ENCODE results near the gene C9orf153.
"Not testable (repeated sequence)": the region's sequence is repeated elsewhere in the genome, so short reads cannot be mapped to it uniquely, and the experiment has no call there.

C9orf153 gene

DNA sequence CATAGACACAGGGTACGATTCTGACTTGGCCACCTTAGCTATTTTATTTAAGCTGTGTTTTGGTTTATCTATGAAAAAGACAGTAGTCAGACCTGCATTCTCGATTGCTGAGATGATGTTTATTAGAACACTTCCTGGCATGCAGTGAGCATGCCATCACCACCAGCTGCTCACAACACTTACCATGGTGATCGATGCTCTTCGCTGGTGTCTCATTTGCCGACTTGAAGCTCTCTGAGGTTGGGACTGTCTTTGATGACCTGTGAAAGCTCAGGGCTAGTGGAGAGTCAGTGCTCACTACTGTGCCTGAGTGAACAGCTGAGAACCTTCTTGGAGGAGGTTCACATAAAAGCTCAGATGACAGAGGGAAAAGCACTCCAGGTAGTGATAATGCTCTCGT, 4.4 kb upstream of the C9orf153 start:
- peak; percentile 18 for DNase-seq (ENCODE audit: low read depth)

DNA sequence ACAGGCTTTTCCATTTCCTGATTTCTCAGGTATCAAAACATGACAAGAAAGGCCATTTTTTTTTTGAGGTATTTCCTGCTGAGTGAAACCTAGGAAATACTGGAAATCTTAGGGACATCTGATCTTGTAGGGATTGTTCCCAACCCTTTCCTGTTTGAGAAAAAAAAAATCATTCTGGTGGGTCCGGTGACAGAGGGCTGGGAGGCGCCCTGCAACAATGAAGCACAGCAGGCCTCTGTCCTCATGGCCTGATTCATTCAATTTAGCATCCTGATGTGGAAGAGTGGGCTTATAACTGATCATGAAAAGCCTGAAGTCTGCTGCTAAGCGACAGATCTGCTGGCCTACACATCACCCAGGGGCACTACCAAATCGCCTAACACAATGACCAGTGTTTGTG, 3.0 kb upstream of the C9orf153 start:
- no peak for DNase-seq (ENCODE audit: low read depth)

DNA sequence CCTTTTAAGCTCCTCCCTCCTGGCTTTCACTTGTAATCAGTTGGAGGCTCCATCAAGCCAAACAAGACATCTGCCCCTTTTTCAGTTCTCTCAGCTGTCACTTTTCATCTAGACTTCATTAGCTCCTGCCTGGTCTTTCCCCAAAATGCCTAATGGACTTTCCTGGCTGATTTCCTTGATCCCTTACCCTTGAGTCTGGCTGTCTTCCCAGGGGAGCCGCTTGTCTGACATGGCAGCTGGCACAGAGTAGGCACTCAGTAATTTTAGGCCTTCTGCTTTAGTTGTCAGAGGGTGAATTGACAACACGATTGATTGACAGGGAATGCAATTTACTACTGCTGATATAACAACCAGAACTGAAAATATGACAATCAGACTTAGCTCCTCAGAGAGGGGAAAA, 2.1 kb downstream of the C9orf153 start:
- no peak for DNase-seq (ENCODE audit: low read depth)

DNA sequence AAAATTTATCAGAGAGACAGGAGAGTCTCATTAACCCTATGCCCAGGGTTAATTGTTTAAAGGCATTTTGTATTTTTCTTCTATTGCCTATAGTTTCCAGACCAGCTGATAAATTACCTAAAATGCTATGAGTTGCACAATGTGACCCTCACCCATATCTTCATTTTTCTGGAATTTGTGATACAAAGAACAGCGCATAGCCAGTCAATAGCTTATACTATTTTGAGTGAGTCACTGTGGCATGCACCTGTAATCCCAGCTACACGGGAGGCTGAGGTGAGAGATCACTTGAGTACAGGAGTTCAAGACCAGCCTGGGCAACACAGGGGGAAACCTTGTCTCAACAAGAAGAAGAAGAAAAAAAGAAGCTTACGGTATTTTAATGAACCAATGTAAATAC, 2.8 kb downstream of the C9orf153 start:
- DNase-seq (ENCODE audit: low read depth) = no peak

DNA sequence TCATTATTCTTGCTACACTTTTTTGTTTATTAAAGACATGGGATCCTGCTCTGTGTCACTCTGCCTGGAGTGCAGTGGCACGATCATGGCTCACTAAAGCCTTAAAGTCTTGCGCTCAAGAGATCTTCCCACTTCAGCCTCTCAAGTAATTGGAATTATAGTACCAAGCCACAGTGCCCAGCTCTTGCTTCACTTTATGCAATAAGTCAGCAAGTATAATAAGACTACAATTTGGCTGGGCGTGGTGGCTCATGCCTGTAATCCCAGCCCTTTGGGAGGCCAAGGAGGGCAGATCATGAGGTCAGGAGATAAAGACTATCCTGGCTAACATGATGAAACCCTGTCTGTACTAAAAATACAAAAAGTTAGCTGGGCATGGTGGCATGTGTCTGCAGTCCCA, 5.9 kb downstream of the C9orf153 start:
- DNase-seq (ENCODE audit: low read depth) = no peak

DNA sequence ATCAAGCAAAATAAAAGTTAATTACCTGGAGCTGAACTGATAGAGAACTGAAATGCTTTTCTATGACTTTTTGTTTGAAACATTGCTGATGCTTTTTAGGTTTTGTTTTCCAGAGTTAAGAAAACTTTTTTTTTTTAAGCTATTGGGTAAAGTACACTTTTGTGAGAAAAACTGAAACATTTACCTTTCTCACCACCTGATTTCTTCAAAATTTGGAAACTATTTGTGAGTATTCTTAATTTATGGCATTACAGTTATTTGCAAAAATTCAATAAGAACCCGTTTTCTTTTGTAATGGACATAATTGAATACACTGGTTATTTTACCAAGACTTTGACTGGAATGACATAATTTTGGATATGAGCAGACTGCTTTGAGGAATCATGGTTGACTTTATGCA, 6.6 kb downstream of the C9orf153 start:
- no peak for DNase-seq (ENCODE audit: low read depth)

DNA sequence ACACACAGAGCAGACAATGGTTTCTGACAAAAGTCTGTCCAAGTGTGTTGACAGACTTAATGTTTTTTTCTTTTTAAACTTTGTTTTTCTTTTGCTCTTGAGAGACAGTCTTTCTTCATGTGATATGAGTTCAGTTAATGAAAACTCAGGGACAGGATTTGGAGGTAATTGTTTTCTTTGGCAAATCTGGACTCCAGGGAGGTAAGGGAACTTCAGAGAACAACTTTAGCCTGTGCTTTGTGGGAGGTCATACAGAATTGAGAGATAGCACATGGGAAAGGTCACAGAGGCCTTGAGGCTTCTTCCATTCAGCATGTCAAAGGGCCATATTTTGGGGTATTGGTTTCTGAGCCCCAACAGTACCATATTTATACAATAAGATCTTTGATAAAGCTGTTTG, 9.3 kb downstream of the C9orf153 start:
- no peak for DNase-seq (ENCODE audit: low read depth)

DNA sequence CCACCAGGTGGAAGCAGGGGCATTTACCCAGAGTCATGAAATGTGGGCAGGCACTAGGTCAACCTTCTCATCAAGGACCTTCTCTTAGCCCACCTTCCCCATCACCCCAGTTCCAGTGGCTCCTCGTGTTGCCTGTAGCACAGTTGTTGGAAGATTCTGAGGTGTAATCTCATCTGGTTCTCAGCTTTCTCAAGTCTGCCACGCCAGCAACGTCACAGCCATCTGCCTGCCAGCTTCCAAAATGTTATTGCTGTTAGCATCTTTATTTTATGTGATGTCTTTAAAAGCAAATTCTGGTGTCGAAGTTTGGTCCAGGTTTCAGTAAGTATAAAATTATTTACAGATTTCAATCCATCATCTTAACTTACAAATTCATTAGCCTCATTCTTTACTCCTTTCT, 10.7 kb downstream of the C9orf153 start:
- no peak for DNase-seq (ENCODE audit: low read depth)

DNA sequence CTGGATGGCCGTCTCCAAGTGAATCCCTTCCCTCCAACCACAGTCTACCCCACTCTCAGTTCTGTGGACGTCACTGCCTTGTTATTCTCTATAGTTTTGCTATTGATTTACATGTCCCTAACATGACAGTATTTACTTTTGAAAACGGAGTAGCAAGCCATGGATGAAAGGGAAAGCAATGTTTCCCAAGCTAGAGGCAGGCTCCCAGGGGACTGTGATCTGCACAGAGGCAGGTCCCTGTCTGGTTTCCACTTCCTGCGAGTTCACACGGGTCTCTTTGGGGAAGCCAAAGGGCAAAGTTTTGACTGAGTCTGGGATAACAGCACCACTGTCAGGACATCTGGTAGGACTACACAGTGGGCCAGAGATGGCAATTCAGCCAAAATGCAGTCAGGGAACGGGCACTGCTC, 12.7 kb downstream of the C9orf153 start:
- no peak for DNase-seq (ENCODE audit: low read depth)

DNA sequence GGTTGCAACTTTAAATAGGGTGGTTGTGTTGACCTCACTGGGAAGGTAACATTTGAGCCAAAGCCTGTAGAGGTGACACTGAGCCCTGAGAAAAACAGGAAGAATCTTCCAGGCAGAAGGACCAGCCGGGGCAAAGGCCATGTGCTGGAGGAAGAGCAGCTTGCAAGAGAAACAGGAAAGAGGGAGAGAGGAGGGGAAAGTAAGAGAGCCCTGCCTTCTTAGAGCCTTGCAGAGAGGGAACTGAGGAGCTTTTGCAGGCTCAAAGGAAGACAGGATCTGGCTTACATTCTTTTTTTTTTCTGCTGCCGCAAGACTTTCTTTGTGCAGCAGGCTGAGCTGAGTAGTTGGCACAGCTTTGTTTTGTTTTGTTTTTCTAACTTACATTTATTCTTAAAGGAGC, 17.4 kb downstream of the C9orf153 start:
- no peak for DNase-seq (ENCODE audit: low read depth)

DNA sequence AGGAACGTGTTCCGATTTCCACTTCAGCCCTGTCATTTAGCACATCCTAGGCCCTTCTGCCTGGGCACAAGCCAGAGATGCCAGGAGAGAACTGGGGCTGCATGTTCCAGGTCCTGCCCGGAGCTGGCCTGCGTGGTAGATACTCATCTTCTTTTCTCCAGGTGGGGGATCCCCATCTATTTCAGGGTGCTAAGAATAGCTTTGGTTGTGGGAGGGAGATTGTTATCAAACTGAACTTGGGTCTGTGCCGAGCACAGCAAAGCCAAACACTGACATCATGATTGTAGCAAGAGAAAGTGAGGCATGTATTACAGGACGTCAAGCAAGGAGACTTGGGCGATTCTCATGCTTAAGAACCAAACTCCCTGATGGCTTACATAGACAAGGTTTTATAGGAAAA, 18.2 kb downstream of the C9orf153 start:
- peak; percentile 66 for DNase-seq (ENCODE audit: low read depth)

DNA sequence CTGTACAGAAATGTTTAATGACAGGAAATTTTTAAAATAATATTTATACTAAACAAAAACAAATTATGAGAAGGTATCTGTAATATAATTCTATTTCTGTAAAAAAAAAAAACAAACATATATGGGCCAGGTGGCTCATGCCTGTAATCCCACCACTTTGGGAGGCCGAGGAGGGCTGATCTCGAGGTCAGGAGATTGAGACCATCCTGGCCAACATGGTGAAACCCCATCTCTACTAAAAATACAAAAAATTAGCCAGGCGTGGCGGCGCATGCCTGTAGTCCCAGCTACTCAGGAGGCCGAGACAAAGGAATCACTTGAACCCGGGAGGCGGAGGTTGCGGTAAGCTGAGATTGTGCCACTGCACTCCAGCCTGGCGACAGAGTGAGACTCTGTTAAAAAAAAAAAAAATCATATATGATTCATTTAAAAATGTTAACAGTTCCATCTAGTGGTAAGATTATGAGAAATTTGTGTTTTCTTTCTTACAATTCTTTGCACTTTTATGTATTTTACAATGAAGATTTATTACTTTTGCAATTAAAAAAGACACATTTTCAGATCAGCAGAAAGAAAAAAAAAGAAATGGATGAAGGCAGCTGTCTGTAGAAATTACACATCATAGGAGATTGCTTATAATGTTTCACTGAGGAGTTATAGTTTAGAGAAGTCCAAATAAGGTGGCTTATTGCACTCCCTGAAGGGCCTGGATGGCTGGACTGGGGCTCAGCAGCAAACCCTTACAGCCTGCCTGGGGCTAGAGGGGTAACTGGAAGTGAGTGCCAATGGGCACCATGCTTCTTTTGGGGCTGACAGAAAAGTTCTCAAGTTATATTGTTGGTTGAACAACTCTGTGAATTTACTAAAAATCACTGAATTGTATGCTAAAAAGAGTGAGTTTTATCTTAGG, 20.3 kb downstream of the C9orf153 start:
- no peak for DNase-seq (ENCODE audit: low read depth)

DNA sequence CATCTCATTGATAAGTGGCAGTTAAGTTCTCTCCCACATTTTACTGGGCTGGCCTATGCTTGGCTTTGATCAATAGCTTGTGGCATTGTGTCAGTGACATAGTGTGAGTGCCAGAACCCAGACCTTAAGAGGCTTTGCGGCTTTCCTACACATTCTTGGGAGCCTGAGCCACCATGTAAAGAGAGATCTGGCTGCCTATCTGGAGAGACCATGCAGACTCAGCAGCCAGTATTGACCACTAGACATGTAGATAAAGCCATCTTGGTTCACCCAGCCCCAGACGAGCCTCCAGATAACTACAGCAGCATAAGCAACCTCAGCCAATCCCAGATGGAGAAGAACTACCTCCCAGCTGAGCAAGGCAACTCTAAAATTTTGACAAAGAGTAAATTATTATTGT, 28.6 kb downstream of the C9orf153 start:
- DNase-seq (ENCODE audit: low read depth) = no peak

DNA sequence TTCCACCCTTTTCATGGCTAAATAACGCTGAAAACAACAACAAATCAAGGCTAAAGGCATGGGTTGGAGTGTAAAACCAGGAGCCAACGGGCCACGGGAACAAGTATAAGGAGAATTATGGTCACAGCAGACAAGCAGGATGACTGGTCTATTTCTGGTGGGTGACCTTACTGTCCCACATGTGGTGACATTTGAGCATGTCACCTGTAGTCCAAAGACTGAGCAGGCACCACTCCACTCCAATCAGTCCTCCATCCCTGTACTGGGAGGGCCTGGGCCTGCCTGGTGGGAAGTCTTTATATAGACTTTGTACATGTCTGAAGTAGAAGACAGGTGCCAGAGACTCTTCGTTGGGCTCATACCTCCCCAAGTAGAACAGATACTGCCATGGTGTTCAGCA, 36.8 kb downstream of the C9orf153 start:
- no peak for DNase-seq (ENCODE audit: low read depth)

DNA sequence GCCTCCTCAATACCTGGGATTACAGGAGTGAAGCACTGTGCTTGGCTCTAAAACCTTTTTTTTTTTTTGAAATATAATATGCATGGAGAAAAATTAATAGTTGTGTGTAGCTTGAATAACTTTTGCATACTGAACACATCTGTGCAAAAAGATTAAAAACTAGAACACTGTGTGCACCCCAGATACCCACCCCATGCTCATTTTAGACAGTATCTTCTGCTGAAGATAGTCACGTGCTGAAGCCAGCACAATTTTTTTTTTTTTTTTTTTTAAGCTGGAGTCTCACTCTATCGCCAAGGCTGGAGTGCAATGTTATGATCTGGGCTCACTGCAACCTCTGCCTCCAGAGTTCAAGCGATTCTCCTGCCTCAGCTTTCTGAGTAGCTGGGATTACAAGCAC, 39.9 kb downstream of the C9orf153 start:
- DNase-seq (ENCODE audit: low read depth) = no peak

DNA sequence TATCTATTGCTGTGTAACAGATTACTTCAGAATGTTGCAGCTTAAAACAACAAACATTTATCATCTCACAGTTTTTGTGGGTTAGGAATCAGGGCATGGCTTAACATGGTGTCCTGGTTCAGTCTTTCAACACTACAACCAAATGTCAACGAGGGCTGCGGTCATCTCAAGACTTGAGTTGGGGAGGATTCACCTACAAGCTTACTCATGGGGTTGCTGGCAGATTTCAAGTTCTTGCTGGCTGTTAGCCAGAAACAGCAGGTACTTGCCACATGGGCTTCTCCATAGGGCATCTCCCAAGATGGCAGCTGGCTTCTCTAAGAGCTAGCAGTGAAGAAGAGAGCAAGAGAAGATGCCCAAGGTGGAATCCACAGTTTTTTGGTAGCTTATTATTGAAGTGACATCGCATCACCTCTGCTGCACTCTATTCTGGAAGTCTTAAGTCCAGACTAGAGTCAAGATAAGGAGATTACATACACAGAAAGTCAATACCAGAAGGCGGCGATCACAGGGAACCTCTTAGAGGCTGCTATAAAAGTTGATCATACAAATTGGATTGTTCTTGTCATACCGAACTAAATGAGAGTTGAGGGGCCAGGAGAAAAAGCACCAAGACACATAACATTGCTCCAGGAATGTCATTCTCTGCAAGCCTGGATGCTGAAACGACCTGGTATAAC, 42.2 kb downstream of the C9orf153 start:
- DNase-seq (ENCODE audit: low read depth) = no peak

DNA sequence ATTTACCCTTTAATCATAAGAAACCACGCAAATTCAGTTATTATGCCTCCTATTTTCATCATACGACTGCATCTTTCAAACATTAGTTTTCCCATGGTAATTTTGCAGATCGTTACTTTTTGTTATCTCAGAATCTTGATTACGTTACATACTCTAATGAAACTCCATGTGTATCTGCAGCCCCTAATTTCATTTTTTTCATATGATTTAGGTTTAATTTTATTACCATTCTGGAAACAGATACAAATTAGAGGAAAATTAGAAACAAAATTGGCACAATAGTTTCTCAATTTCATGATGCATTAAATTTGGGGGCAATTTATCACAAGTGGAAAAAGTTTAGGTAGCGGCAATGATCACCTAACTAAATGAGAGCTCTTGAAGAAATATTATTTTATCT, 52.3 kb downstream of the C9orf153 start:
- DNase-seq (ENCODE audit: low read depth) = no peak

DNA sequence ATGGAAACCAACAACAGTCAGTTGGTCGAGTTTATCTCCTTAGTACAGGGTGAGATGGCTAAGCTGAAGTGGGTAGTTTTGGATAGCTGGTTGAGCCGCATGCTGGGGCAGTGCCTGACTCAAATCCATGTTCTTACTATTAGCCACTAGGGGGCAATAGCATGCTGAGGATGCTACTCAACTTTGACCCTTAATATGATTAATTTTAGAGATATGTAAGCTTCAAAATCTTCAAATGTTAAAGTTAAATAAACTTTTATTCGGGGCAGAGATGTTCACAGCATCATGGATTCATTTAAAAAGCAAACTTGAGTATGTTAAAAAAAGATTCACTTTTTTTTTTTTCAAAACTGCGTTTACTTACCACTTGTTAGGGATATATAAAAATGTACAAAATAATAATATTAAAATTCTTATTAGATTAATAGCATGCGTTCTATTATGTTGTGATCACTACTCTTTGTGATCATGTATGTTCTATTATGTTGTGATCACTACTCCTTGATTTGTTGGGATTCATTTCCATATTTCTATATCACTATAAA, 57.0 kb downstream of the C9orf153 start:
- peak; percentile 64 for DNase-seq (ENCODE audit: low read depth)

DNA sequence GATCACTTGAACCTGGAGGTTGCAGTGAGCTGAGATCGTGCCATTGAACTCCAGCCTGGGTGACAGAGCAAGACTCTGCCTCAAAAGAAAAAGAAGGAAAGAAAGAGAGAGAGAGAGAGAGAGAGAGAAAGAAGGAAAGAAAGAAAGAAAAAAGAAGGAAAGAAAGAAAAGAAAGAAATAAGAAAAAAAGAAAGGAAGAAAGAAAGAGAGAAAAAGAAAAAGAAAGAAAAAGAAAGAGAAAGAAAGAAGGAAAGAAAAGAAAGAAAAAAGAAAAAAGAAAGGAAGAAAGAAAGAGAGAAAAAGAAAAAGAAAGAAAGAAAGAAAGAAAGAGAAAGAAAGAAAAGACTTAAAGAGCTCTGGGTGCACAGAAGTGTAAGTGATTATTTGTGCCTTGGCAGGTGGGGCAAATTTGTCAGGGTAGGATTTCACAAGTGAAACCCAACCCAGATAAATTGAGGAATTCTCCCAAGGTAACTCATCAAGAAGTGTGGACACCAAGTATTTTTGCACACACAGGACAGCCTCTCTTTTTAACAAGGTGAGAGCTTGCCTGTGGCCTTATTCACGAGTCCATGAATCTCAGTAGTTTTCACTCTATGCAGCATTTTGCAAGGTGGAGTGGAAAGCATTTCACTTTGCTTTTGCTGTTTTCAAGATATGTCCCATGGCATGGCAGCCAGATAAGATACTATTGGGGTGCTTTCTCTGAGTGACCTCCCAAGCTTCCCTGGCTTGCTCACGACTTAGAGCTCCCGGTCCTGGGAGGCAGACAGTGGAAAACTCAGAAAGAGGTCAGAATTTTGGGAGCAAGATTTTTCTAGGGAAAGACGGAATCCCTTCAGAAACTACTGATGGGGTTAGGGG, 57.8 kb downstream of the C9orf153 start:
- no peak for DNase-seq (ENCODE audit: low read depth)

DNA sequence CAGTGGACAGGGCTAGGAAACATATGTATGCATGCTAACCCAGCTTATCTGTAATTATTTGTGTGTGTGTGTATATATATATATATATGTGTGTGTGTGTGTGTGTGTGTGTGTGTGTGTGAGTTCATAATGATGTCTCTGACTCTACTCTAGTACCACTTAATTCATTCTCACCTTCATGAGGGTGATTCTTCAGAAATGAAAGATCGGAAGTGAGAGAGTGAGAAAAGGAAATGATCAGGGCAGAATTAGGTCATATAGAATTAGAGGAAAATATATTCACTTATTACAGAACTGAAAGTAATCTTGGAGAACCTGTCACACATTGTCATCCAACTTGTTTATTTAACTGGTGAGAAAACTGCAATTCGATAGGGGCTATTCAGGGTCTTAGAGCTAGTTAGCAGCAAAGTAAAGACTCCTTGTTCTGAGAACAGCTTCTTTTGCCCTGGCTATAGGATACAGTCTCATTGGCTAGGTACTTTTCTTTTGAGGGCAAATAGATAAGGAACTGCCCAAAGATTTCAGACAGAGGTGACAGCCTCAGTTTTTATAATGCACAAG, 58.8 kb downstream of the C9orf153 start:
- no peak for DNase-seq (ENCODE audit: low read depth)

DNA sequence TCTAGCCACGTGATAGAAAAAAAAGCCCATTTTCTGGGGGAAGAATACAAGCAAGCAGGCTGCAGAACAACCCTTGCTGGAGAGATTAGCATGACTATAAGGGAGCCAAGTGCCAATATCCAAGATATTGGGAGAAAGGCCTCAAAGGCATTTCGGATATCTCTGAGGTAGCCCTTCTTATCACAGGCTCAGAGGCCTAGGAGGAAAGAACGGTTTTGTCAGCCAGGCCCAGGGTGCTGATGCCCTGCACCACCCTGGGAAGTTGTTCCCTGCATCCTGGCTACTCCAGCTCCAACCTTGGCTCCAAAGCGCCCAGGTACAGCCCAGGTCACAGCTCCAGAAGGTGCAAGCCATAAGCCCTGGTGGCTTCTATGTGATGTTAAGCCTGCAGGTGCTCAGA, 66.4 kb downstream of the C9orf153 start:
- DNase-seq (ENCODE audit: low read depth) = no peak

DNA sequence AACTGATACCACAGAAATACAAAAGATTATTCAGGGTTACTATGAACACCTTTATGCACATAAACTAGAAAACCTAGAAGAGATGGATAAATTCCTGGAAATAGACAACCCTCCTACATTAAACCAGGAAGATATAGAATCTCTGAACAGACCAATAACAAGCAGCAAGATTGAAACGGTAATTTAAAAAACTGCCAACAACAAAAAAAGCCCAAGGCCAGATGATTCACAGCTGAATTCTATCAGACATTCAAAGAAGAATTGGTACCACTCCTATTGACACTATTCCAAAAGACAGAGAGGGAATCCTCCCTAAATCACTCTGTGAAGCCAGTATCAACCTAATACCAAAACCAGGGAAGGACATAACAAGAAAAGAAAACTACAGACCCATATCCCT, 68.8 kb downstream of the C9orf153 start:
- DNase-seq (ENCODE audit: low read depth) = not testable (repeated sequence)

Data from iris pigment epithelial cell (primary cell).